HCT116 (cell line): ENCODE results near the gene NEK6. TPM values are rescaled to one million over a fixed set of nuclear protein-coding genes. Genes with fewer than 3 reads are reported as not detected.

Experiments
- ATAC-seq: fragments of 200-7000 bp; cut with Tn5 transposase; 2 replicates; pipeline ENCODE4 v1.9.1; 2020; ENCODE audit warnings: mild to moderate bottlenecking, moderate library complexity
- BruUV-seq: library from RNA; stranded (reverse); fragments of 400-500 nt; replicated peaks from 2 replicates; lab custom pipeline; 2021; lab: Mats Ljungman, UMichigan
- CTCF ChIA-PET: fragments of 300-600 bp; sonication (Branson Sonifier 250); formaldehyde crosslinking; loops from one replicate; lab custom pipeline; 2021; ENCODE audit warnings: antibody characterized with exemption; lab: Charles Lee
- POLR2A ChIA-PET: fragments of 300-600, 350-600 bp; sonication (Branson Sonifier 250); formaldehyde crosslinking; loops from one replicate; lab custom pipeline; 2021; ENCODE audit warnings: antibody characterized with exemption; lab: Charles Lee
- RAD21 ChIA-PET, 2 experiments: fragments of 300-600 bp; sonication (Branson Sonifier 250); formaldehyde crosslinking; loops; one replicate each; lab custom pipeline; 2023; ENCODE audit warnings: low total read pairs in 2 of 2; ENCODE audit not compliant: uncharacterized antibody in 2 of 2, unreplicated experiment in 2 of 2, low non-redundant PET in 1 of 2; lab: Charles Lee
- DNase-seq: peaks from one replicate; pipeline ENCODE4 v3.0.0-alpha.2; 2010; ENCODE audit warnings: low read depth, low spot score
- H2AFZ ChIP-seq: fragments of 200-600 bp; shearing (Covaris generic), sonication (generic); 2 replicates; pipeline ENCODE4 v1.6.1; 2017; ENCODE audit warnings: low read depth, mixed run types, mixed read lengths, antibody characterized with exemption, low read length; ENCODE audit not compliant: poor library complexity, severe bottlenecking
- H3K27ac ChIP-seq: 2 replicates; pipeline ENCODE4 v1.5.1; 2012; ENCODE audit warnings: low read depth, low read length
- H3K27me3 ChIP-seq: fragments of 200-600 bp; sonication (generic); 2 replicates; pipeline ENCODE4 v1.6.1; 2016; ENCODE audit warnings: mixed run types, low read length, mixed read lengths; ENCODE audit not compliant: insufficient read depth
- H3K36me3 ChIP-seq, 2 experiments: fragments of 200-500 bp in 1 of 2; fragments of 200-600 bp in 1 of 2; sonication (Bioruptor generic) in 1 of 2; sonication (generic) in 1 of 2; 2 replicates each; pipeline versions ENCODE4 v1.5.1 to v1.6.1; 2014 to 2016; ENCODE audit warnings: low read length in 2 of 2, inconsistent platforms in 1 of 2, mixed read lengths in 1 of 2, mixed run types in 1 of 2; ENCODE audit not compliant: insufficient read depth in 2 of 2, control insufficient read depth in 1 of 2
- H3K4me1 ChIP-seq, 2 experiments: fragments of 200-600 bp in 1 of 2; sonication (generic) in 1 of 2; 2 replicates each; pipeline versions ENCODE4 v1.5.1 to v1.6.1; 2012 to 2017; ENCODE audit warnings: low read length in 2 of 2, inconsistent platforms in 1 of 2, mild to moderate bottlenecking in 1 of 2, mixed read lengths in 1 of 2, mixed run types in 1 of 2, moderate library complexity in 1 of 2; ENCODE audit not compliant: insufficient read depth in 2 of 2, control insufficient read depth in 1 of 2
- H3K4me2 ChIP-seq: fragments of 200-600 bp; sonication (generic); 2 replicates; pipeline ENCODE4 v1.6.1; 2017; ENCODE audit warnings: mixed run types, low read length, mixed read lengths
- H3K4me3 ChIP-seq, 2 experiments: fragments of 200-600 bp in 1 of 2; sonication (generic) in 1 of 2; replicated peaks in 1 of 2; 2 replicates each; pipeline ENCODE4 v1.5.1; 2011 to 2016; ENCODE audit warnings: low read length in 2 of 2, control low read depth in 1 of 2, low read depth in 1 of 2, mild to moderate bottlenecking in 1 of 2, mixed read lengths in 1 of 2, mixed run types in 1 of 2
- H3K79me2 ChIP-seq: fragments of 200-600 bp; sonication (generic); 2 replicates; pipeline ENCODE4 v1.6.1; 2017; ENCODE audit warnings: mild to moderate bottlenecking, mixed run types, low read length, moderate library complexity, mixed read lengths; ENCODE audit not compliant: insufficient read depth
- H3K9ac ChIP-seq: fragments of 200-600 bp; sonication (generic); 2 replicates; pipeline ENCODE4 v1.6.1; 2016; ENCODE audit warnings: low read length, mixed read lengths
- H3K9me2 ChIP-seq: fragments of 200-600 bp; sonication (generic), shearing (Covaris generic); 2 replicates; pipeline ENCODE4 v1.6.1; 2017; ENCODE audit warnings: mixed run types, mild to moderate bottlenecking, moderate library complexity; ENCODE audit not compliant: insufficient read depth
- H3K9me3 ChIP-seq, 2 experiments: fragments of 200-500 bp in 1 of 2; fragments of 200-600 bp in 1 of 2; sonication (Bioruptor generic) in 1 of 2; sonication (generic) in 1 of 2; 2 replicates each; pipeline ENCODE4 v1.6.1; 2014 to 2017; ENCODE audit warnings: low read length in 2 of 2, mixed read lengths in 2 of 2, inconsistent platforms in 1 of 2, low read depth in 1 of 2, mild to moderate bottlenecking in 1 of 2, mixed run types in 1 of 2, moderate library complexity in 1 of 2; ENCODE audit not compliant: control insufficient read depth in 1 of 2, insufficient read depth in 1 of 2
- H4K20me1 ChIP-seq: fragments of 200-600 bp; sonication (generic), shearing (Covaris generic); 2 replicates; pipeline ENCODE4 v1.6.1; 2017; ENCODE audit warnings: mixed run types, mild to moderate bottlenecking, moderate library complexity; ENCODE audit not compliant: insufficient read depth
- CBX3 ChIP-seq: IDR thresholded peaks from 2 replicates; pipeline ENCODE4 v1.6.1; 2012; ENCODE audit warnings: low read depth
- ELF1 ChIP-seq: IDR thresholded peaks from 2 replicates; pipeline ENCODE4 v1.6.1; 2012; ENCODE audit warnings: low read depth, borderline replicate concordance
- FOSL1 ChIP-seq: IDR thresholded peaks from 2 replicates; pipeline ENCODE4 v1.6.1; 2012; ENCODE audit warnings: low read depth
- SIN3A ChIP-seq: IDR thresholded peaks from 2 replicates; pipeline ENCODE4 v1.6.1; 2012; ENCODE audit warnings: low read depth
- SP1 ChIP-seq: IDR thresholded peaks from 2 replicates; pipeline ENCODE4 v1.6.1; 2012; ENCODE audit warnings: low read depth
- SRF ChIP-seq: IDR thresholded peaks from 2 replicates; pipeline ENCODE4 v1.6.1; 2012; ENCODE audit warnings: low read depth
- ZFX ChIP-seq: fragments of 450-650 bp; IDR thresholded peaks from 2 replicates; pipeline ENCODE4 v1.6.1; 2017
- intact Hi-C: fragments of 100-400 bp; cut with micrococcal nuclease; formaldehyde crosslinking; loops from 2 replicates; pipeline ENCODE4 v1.10.0; 2022
- total RNA-seq: library from RNA; stranded (reverse); gene quantifications from one replicate; pipeline ENCODE4 v1.2.1, GENCODE V29; 2021; ENCODE audit not compliant: unreplicated experiment
- TF ChIP-seq, protein P1 (sequence below): IDR thresholded peaks from 2 replicates; pipeline ENCODE4 v1.6.1; 2011; ENCODE audit warnings: mild to moderate bottlenecking, low read length, moderate library complexity; ENCODE audit not compliant: insufficient replicate concordance; ENCODE audit errors: extremely low read depth
- TF ChIP-seq, protein P2 (sequence below): IDR thresholded peaks from 2 replicates; pipeline ENCODE4 v1.6.1; 2012
- TF ChIP-seq, protein P3 (sequence below), 3 experiments: fragments of 200-600 bp in 1 of 3; sonication (generic) in 1 of 3; IDR thresholded peaks in 2 of 3; conservative IDR thresholded peaks in 1 of 3; 2 replicates each; pipeline ENCODE4 v1.5.1; 2012 to 2017; ENCODE audit warnings: low read depth in 2 of 3, low read length in 2 of 3, antibody characterized with exemption in 1 of 3, borderline replicate concordance in 1 of 3, control low read depth in 1 of 3, mild to moderate bottlenecking in 1 of 3, mixed read lengths in 1 of 3, mixed run types in 1 of 3, moderate library complexity in 1 of 3; ENCODE audit not compliant: insufficient read depth in 1 of 3
- TF ChIP-seq, protein P4 (sequence below): IDR thresholded peaks from 2 replicates; pipeline ENCODE4 v1.6.1; 2012; ENCODE audit warnings: low read depth

Gene NEK6
- total RNA-seq, 1 experiment from 2014 or later: 40.8 TPM

DNA sequence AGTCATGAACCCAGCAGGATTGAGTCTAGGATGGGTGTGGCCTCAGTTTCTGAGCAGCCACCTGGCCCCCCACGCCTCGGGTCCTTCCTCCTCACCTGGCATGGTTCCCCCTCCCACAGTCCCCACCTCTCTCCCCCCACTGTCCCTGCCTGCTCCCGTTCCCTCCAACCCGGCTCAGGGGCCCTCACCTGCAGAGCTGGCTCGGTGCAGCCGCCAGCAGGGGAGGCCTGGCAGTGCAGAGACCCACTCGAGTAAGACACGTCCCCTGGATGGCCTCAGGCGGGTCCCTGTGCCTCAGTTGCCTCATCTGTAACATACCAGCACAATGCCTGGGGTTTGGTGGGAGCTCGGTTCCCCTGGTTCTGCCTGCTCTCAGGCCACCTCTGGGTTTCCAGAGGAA, 66.2 kb downstream of the NEK6 start:
- Histone ChIP-seq H3K9me3 (no peaks in the 10 kb centered on the region), H3K4me1 (peaks cover 0 to 9% of the 10 kb centered on the region in 2 experiments; a peak in 1 of 4 replicates), H3K27ac (no peak overlapping the region), H3K9me2 (no peaks in the 10 kb centered on the region), H3K79me2 (no peaks in the 10 kb centered on the region), H4K20me1 (no peaks in the 10 kb centered on the region), H3K9ac (no peak overlapping the region), H3K4me2 (no peak overlapping the region), H3K27me3 (no peaks in the 10 kb centered on the region), H3K4me3 (no peak overlapping the region), H2AFZ (no peak overlapping the region), H3K36me3 (peaks cover 0 to 1% of the 10 kb centered on the region in 2 experiments; a peak in 3 of 4 replicates)
- DNase-seq: no peak
- TF ChIP-seq SP1: no peak
- no peak for TF ChIP-seq ELF1
- no peak for TF ChIP-seq CBX3
- TF ChIP-seq, protein P1, sequence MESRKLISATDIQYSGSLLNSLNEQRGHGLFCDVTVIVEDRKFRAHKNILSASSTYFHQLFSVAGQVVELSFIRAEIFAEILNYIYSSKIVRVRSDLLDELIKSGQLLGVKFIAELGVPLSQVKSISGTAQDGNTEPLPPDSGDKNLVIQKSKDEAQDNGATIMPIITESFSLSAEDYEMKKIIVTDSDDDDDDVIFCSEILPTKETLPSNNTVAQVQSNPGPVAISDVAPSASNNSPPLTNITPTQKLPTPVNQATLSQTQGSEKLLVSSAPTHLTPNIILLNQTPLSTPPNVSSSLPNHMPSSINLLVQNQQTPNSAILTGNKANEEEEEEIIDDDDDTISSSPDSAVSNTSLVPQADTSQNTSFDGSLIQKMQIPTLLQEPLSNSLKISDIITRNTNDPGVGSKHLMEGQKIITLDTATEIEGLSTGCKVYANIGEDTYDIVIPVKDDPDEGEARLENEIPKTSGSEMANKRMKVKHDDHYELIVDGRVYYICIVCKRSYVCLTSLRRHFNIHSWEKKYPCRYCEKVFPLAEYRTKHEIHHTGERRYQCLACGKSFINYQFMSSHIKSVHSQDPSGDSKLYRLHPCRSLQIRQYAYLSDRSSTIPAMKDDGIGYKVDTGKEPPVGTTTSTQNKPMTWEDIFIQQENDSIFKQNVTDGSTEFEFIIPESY: no peak
- TF ChIP-seq, protein P2, sequence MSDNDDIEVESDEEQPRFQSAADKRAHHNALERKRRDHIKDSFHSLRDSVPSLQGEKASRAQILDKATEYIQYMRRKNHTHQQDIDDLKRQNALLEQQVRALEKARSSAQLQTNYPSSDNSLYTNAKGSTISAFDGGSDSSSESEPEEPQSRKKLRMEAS: no peak
- TF ChIP-seq, protein P3, sequence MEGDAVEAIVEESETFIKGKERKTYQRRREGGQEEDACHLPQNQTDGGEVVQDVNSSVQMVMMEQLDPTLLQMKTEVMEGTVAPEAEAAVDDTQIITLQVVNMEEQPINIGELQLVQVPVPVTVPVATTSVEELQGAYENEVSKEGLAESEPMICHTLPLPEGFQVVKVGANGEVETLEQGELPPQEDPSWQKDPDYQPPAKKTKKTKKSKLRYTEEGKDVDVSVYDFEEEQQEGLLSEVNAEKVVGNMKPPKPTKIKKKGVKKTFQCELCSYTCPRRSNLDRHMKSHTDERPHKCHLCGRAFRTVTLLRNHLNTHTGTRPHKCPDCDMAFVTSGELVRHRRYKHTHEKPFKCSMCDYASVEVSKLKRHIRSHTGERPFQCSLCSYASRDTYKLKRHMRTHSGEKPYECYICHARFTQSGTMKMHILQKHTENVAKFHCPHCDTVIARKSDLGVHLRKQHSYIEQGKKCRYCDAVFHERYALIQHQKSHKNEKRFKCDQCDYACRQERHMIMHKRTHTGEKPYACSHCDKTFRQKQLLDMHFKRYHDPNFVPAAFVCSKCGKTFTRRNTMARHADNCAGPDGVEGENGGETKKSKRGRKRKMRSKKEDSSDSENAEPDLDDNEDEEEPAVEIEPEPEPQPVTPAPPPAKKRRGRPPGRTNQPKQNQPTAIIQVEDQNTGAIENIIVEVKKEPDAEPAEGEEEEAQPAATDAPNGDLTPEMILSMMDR (IDR thresholded peaks at IDR 0.05 in 2 of 3, conservative IDR thresholded peaks at IDR 0.05 in 1 of 3; ENCODE audit: borderline replicate concordance in 1 of 3, insufficient read depth in 1 of 3, low read depth in 2 of 3, low read length in 2 of 3): no peak
- no peak for TF ChIP-seq SRF
- TF ChIP-seq SIN3A: no peak
- no peak for TF ChIP-seq ZFX
- TF ChIP-seq, protein P4, sequence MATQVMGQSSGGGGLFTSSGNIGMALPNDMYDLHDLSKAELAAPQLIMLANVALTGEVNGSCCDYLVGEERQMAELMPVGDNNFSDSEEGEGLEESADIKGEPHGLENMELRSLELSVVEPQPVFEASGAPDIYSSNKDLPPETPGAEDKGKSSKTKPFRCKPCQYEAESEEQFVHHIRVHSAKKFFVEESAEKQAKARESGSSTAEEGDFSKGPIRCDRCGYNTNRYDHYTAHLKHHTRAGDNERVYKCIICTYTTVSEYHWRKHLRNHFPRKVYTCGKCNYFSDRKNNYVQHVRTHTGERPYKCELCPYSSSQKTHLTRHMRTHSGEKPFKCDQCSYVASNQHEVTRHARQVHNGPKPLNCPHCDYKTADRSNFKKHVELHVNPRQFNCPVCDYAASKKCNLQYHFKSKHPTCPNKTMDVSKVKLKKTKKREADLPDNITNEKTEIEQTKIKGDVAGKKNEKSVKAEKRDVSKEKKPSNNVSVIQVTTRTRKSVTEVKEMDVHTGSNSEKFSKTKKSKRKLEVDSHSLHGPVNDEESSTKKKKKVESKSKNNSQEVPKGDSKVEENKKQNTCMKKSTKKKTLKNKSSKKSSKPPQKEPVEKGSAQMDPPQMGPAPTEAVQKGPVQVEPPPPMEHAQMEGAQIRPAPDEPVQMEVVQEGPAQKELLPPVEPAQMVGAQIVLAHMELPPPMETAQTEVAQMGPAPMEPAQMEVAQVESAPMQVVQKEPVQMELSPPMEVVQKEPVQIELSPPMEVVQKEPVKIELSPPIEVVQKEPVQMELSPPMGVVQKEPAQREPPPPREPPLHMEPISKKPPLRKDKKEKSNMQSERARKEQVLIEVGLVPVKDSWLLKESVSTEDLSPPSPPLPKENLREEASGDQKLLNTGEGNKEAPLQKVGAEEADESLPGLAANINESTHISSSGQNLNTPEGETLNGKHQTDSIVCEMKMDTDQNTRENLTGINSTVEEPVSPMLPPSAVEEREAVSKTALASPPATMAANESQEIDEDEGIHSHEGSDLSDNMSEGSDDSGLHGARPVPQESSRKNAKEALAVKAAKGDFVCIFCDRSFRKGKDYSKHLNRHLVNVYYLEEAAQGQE: no peak
- no peak for TF ChIP-seq FOSL1
- ATAC-seq: no peak
- ChIA-PET CTCF (no interaction called here), RAD21 (no interaction called here), POLR2A (no interaction called here)
- no TSS peak for BruUV-seq
- intact Hi-C loops: no loop called here
